K562 (cell line): Measurements from ENCODE around the gene NDST1. TPM values are rescaled to one million over a fixed set of nuclear protein-coding genes. Genes with fewer than 3 reads are reported as not detected.

ENCODE experiments used
- ATAC-seq: fragments of 200-7000 bp; cut with Tn5 transposase; 3 replicates; pipeline ENCODE4 v1.9.1; 2020; ENCODE audit warnings: moderate library complexity
- BruUV-seq: library from RNA; stranded (reverse); fragments of 400-500 nt; replicated peaks from 2 replicates; lab custom pipeline; 2021; lab: Mats Ljungman, UMichigan
- CTCF ChIA-PET: fragments of 300-600 bp; formaldehyde crosslinking; extraction: SDS; loops from one replicate; lab custom pipeline; 2021; ENCODE audit warnings: low intra/inter-chr PET ratio; lab: Yijun Ruan, JAX
- POLR2A ChIA-PET: fragments of 300-600, 350-650 bp; sonication (Branson Sonifier 250); formaldehyde crosslinking; extraction: SDS; loops from one replicate; lab custom pipeline; 2021; ENCODE audit warnings: antibody characterized with exemption, inconsistent platforms; lab: Yijun Ruan, JAX
- DNase-seq, 4 experiments: peaks; one replicate each; pipeline versions ENCODE4 v3.0.0 to v3.0.0-alpha.2; 2011 to 2018; ENCODE audit warnings: low spot score in 3 of 4, mixed read lengths in 3 of 4; ENCODE audit errors: extremely low read depth in 1 of 4
- FAIRE-seq: peaks from 2 replicates; lab custom pipeline; 2011; peaks lifted over from hg19 to GRCh38; lab: Jason Lieb, UNC
- H2AFZ ChIP-seq: 2 replicates; pipeline ENCODE4 v1.6.0; 2011; ENCODE audit warnings: low read depth, low read length, control low read depth, inconsistent platforms
- H3K27ac ChIP-seq: fragments of 200-600 bp; 3 replicates; pipeline ENCODE4 v1.8.0; 2011; ENCODE audit warnings: low read depth, mild to moderate bottlenecking, control low read depth, inconsistent platforms, low read length, moderate library complexity, mixed read lengths; ENCODE audit errors: extremely low read depth
- H3K27me3 ChIP-seq, 2 experiments: fragments of 300-600 bp in 1 of 2; 2 replicates in 1 of 2; 3 replicates in 1 of 2; pipeline versions ENCODE4 v1.6.0 to v1.8.0; 2011; ENCODE audit warnings: inconsistent platforms in 2 of 2, low read length in 2 of 2, mild to moderate bottlenecking in 1 of 2, mixed read lengths in 1 of 2, moderate library complexity in 1 of 2; ENCODE audit not compliant: control insufficient read depth in 2 of 2, insufficient read depth in 2 of 2
- H3K36me3 ChIP-seq: fragments of 300-600 bp; 3 replicates; pipeline ENCODE4 v1.8.0; 2011; ENCODE audit warnings: mild to moderate bottlenecking, low read length, inconsistent platforms; ENCODE audit not compliant: control insufficient read depth, insufficient read depth
- H3K4me1 ChIP-seq, 2 experiments: fragments of 200-600 bp in 1 of 2; replicated peaks in 1 of 2; 2 replicates in 1 of 2; 3 replicates in 1 of 2; pipeline versions ENCODE4 v1.5.1 to v1.8.0; 2011; ENCODE audit warnings: inconsistent platforms in 2 of 2, low read length in 2 of 2, mild to moderate bottlenecking in 1 of 2, mixed read lengths in 1 of 2, moderate library complexity in 1 of 2; ENCODE audit not compliant: control insufficient read depth in 2 of 2, insufficient read depth in 2 of 2
- H3K4me2 ChIP-seq: 2 replicates; pipeline ENCODE4 v1.6.1; 2011; ENCODE audit warnings: low read length, control low read depth, inconsistent platforms, mixed read lengths; ENCODE audit not compliant: insufficient read depth
- H3K4me3 ChIP-seq: fragments of 200-600 bp; sonication (generic), shearing (Covaris generic); 2 replicates; pipeline ENCODE4 v1.5.1; 2016; ENCODE audit warnings: control low read depth, inconsistent platforms
- H3K79me2 ChIP-seq: fragments of 200-600 bp; 3 replicates; pipeline ENCODE4 v1.8.0; 2011; ENCODE audit warnings: low read length, inconsistent platforms; ENCODE audit not compliant: control insufficient read depth, insufficient read depth
- H3K9ac ChIP-seq, 2 experiments: 2 replicates each; pipeline versions ENCODE4 v1.6.0 to v1.6.1; 2011; ENCODE audit warnings: low read depth in 2 of 2, low read length in 2 of 2, control low read depth in 1 of 2, inconsistent platforms in 1 of 2, mild to moderate bottlenecking in 1 of 2, mixed read lengths in 1 of 2; ENCODE audit not compliant: insufficient read depth in 1 of 2
- H3K9me1 ChIP-seq: one replicate; pipeline ENCODE4 v1.6.0; 2011; ENCODE audit warnings: inconsistent platforms, mild to moderate bottlenecking, low read length, moderate library complexity; ENCODE audit not compliant: control insufficient read depth, insufficient read depth
- H3K9me3 ChIP-seq: replicated peaks from 2 replicates; pipeline ENCODE4 v1.5.1; 2011; ENCODE audit warnings: low read depth, low read length, inconsistent platforms; ENCODE audit not compliant: control insufficient read depth, insufficient read depth
- H4K20me1 ChIP-seq: replicated peaks from 2 replicates; pipeline ENCODE4 v1.6.1; 2011; ENCODE audit warnings: low read length, inconsistent platforms, mixed read lengths; ENCODE audit not compliant: control insufficient read depth, insufficient read depth
- BDP1 ChIP-seq: IDR thresholded peaks from 3 replicates; pipeline ENCODE4 v1.6.1; 2011; ENCODE audit not compliant: insufficient read length, insufficient read depth
- PRMT5 ChIP-seq: sonication (generic); formaldehyde crosslinking; IDR thresholded peaks from 2 replicates; pipeline ENCODE4 v1.5.0; 2020; ENCODE audit warnings: missing genetic modification reagents
- RBM39 ChIP-seq: fragments of 200-400 bp; formaldehyde crosslinking; optimal IDR thresholded peaks from 2 replicates; pipeline ENCODE3; 2018; ENCODE audit warnings: low read depth, low read length
- RFX1 ChIP-seq: fragments of 450-650 bp; IDR thresholded peaks from 2 replicates; pipeline ENCODE4 v1.6.1; 2016; ENCODE audit warnings: mild to moderate bottlenecking, moderate library complexity
- RUNX1 ChIP-seq: sonication (generic); IDR thresholded peaks from 2 replicates; pipeline ENCODE4 v1.6.1; 2016; ENCODE audit warnings: antibody characterized with exemption, low read depth
- SP1 ChIP-seq: sonication (generic); formaldehyde crosslinking; IDR thresholded peaks from 2 replicates; pipeline ENCODE4 v1.8.1; 2022; ENCODE audit warnings: mild to moderate bottlenecking, missing genetic modification reagents
- ZNF551 ChIP-seq: fragments of 250-450 bp; sonication (Bioruptor Pico); IDR thresholded peaks from 2 replicates; pipeline ENCODE4 v1.5.0; 2021; ENCODE audit warnings: mild to moderate bottlenecking, moderate library complexity
- ZNF75A ChIP-seq: fragments of 450-650 bp; formaldehyde crosslinking; IDR thresholded peaks from 2 replicates; pipeline ENCODE4 v1.4.0; 2020; ENCODE audit warnings: mild to moderate bottlenecking
- WGBS: fragments of 100-300 bp; shearing (Covaris generic); methylation state at CpG from one replicate; pipeline ENCODE4 v1.1.6; 2016; ENCODE audit warnings: low coverage, mixed read lengths; ENCODE audit not compliant: insufficient coverage; ENCODE audit errors: missing lambda C conversion rate; 5-methylcytosine and 5-hydroxymethylcytosine counted together
- in situ Hi-C: fragments of 300-500 bp; cut with MboI; formaldehyde crosslinking; loops from 4 replicates; pipeline ENCODE4 v1.15.0; 2018; ENCODE audit warnings: inconsistent platforms, mixed read lengths
- intact Hi-C: fragments of 100-400 bp; cut with micrococcal nuclease; formaldehyde crosslinking; loops from 2 replicates; pipeline ENCODE4 v1.14.2; 2022
- polyA plus RNA-seq, 8 experiments: library from polyadenylated mRNA; depleted of rRNA in 4 of 8; stranded (reverse) in 5 of 8; unstranded in 3 of 8; fragments of >200 nt; fragmentation: Nextera tagmentation in 2 of 8; fragmentation: Illumina TruSeq in 1 of 8; extraction: Ambion mirVana in 2 of 8; extraction: Trizol in 1 of 8; gene quantifications; 2 replicates each; pipeline versions ENCODE4 v1.2.1 to v1.2.3, GENCODE V29; 2011 to 2014; ENCODE audit warnings: inconsistent platforms in 1 of 8, missing spikeins in 1 of 8
- total RNA-seq, 7 experiments: library from RNA; depleted of rRNA in 6 of 7; stranded (reverse); fragments of >200 nt in 6 of 7; fragmentation: Illumina TruSeq in 2 of 7; extraction: Trizol in 2 of 7; gene quantifications; 2 replicates each; pipeline versions ENCODE4 v1.2.1 to v1.2.3, GENCODE V29; 2011 to 2021; ENCODE audit warnings: low replicate concordance in 1 of 7
- TF ChIP-seq, protein P1 (sequence below): sonication (generic); formaldehyde crosslinking; IDR thresholded peaks from 2 replicates; pipeline ENCODE4 v1.8.0; 2022; ENCODE audit warnings: missing genetic modification reagents, mild to moderate bottlenecking, moderate library complexity, borderline replicate concordance
- TF ChIP-seq, protein P2 (sequence below): fragments of 450-650 bp; conservative IDR thresholded peaks from 2 replicates; pipeline ENCODE4 v1.6.1; 2016; ENCODE audit warnings: missing genetic modification characterization, low read depth, mild to moderate bottlenecking, missing compliant biosample characterization, moderate library complexity
- TF ChIP-seq, protein P3 (sequence below): fragments of 250-450 bp; sonication (Bioruptor Pico); IDR thresholded peaks from 2 replicates; pipeline ENCODE4 v1.4.0; 2020; ENCODE audit warnings: mild to moderate bottlenecking, moderate library complexity

Gene NDST1
- total and polyA plus RNA-seq, 9 of the 15 experiments (the other 6 are each of a cell fraction or from before 2014, with no cell fraction given), result 0.38 to 47.9 (median 9.9) TPM

- Histone ChIP-seq H4K20me1 (no peaks in the 10 kb centered on the region; the same call in 1 of the 2 replicates), H3K4me3 (no peak overlapping the region), H3K36me3 (peaks cover 10% of the 10 kb centered on the region; the same call in 1 of the 3 replicates), H3K79me2 (no peaks in the 10 kb centered on the region), H3K4me1 (peaks cover 0 to 4% of the 10 kb centered on the region in 2 experiments; a peak in 1 of 5 replicates), H3K9me3 (no peaks in the 10 kb centered on the region), H3K9ac (no peak overlapping the region), H2AFZ (no peak overlapping the region), H3K27ac (no peak overlapping the region), H3K4me2 (no peak overlapping the region), H3K9me1 (no peaks in the 10 kb centered on the region), H3K27me3 (no peaks in the 10 kb centered on the region)
- ATAC-seq (no peak), FAIRE-seq (no peak), DNase-seq (no peak)
- whole genome bisulfite sequencing, result 23% methylated on average over 2 of the region's 2 CpGs
- POLR2A ChIA-PET, result interaction anchor here (0.5 to 1.8 kb wide), 9 partner anchors 17 to 302 kb away, joined by 3 to 7 read pairs (median 3); partner anchors contain the start of gene RPS14
- BruUV-seq, result no TSS peak
- CTCF ChIA-PET, result interaction anchor here (2.9 kb wide), 1 partner anchor 288 kb away, joined by 26 read pairs; the partner anchor contains the start of gene IRGM
- TF ChIP-seq SP1 (CRISPR knock-in tag), result no peak
- TF ChIP-seq, protein P1, sequence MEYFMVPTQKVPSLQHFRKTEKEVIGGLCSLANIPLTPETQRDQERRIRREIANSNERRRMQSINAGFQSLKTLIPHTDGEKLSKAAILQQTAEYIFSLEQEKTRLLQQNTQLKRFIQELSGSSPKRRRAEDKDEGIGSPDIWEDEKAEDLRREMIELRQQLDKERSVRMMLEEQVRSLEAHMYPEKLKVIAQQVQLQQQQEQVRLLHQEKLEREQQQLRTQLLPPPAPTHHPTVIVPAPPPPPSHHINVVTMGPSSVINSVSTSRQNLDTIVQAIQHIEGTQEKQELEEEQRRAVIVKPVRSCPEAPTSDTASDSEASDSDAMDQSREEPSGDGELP (CRISPR knock-in tag), result 0 out of 2 replicates have a peak, but pooled peaks have one; percentile 24
- in situ Hi-C loops (no loop called here), intact Hi-C loops (no loop called here)
These were observed 51.2 kb downstream of the NDST1 start for GRCh38 chr5:150559088-150559487.

DNA sequence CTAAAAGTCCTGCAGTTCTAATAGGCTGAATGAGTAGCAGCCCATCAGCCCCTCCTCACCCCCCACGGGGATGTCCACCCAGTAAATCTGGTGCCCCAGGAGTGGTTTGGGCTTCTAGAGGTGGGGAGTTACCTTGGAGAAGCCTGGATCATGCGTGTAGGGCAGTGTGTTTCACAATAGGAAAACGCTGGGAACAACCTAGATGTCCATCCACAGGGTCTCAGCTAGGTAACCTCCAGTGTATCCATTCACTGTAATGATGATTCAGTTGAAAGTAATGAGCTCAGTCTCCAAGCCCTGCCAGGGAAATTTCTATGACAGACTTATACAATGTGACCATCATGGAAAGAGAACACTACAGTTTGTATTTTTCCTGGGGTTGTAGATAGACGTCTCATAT is 51.8 kb downstream of the NDST1 start:
- no peak for FAIRE-seq
- Histone ChIP-seq H3K9ac (no peak overlapping the region), H3K9me3 (no peaks in the 10 kb centered on the region), H3K4me1 (peaks cover 0 to 4% of the 10 kb centered on the region in 2 experiments; a peak in 1 of 5 replicates), H2AFZ (no peak overlapping the region), H3K9me1 (no peaks in the 10 kb centered on the region), H3K4me2 (no peak overlapping the region), H3K79me2 (no peaks in the 10 kb centered on the region), H4K20me1 (no peaks in the 10 kb centered on the region; the same call in 1 of the 2 replicates), H3K27me3 (no peaks in the 10 kb centered on the region), H3K27ac (no peak overlapping the region), H3K4me3 (no peak overlapping the region), H3K36me3 (peaks cover 10% of the 10 kb centered on the region; the same call in 1 of the 3 replicates)
- no peak for ATAC-seq
- no TSS peak for BruUV-seq
- in situ Hi-C loops (loop anchor here (5.0 kb wide), 2 partner anchors 93 to 288 kb away; partner anchors contain the start of gene IRGM), intact Hi-C loops (loop anchor here (2.0 to 10.0 kb wide), 4 partner anchors 151 to 605 kb away; no protein-coding TSS in a partner anchor)
- ChIA-PET CTCF (interaction anchor here (2.3 to 2.9 kb wide), 2 partner anchors 97 to 288 kb away, joined by 26 to 27 read pairs; partner anchors contain the start of gene IRGM), POLR2A (interaction anchor here (0.5 to 1.8 kb wide), 7 partner anchors 17 to 199 kb away, joined by 3 to 5 read pairs (median 3); partner anchors contain the start of genes DCTN4 and RPS14)
- no peak for DNase-seq
- WGBS, result 15% methylated on average over 4 of the region's 4 CpGs
- no peak for TF ChIP-seq RFX1
- no peak for TF ChIP-seq RUNX1
- TF ChIP-seq ZNF551 (CRISPR knock-in tag), result no peak
- TF ChIP-seq, protein P2, sequence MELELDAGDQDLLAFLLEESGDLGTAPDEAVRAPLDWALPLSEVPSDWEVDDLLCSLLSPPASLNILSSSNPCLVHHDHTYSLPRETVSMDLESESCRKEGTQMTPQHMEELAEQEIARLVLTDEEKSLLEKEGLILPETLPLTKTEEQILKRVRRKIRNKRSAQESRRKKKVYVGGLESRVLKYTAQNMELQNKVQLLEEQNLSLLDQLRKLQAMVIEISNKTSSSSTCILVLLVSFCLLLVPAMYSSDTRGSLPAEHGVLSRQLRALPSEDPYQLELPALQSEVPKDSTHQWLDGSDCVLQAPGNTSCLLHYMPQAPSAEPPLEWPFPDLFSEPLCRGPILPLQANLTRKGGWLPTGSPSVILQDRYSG (tag), result no peak
- TF ChIP-seq, protein P3, sequence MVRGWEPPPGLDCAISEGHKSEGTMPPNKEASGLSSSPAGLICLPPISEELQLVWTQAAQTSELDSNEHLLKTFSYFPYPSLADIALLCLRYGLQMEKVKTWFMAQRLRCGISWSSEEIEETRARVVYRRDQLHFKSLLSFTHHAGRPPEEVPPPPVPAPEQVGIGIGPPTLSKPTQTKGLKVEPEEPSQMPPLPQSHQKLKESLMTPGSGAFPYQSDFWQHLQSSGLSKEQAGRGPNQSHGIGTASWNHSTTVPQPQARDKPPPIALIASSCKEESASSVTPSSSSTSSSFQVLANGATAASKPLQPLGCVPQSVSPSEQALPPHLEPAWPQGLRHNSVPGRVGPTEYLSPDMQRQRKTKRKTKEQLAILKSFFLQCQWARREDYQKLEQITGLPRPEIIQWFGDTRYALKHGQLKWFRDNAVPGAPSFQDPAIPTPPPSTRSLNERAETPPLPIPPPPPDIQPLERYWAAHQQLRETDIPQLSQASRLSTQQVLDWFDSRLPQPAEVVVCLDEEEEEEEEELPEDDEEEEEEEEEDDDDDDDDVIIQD (CRISPR knock-in tag), result no peak
- no peak for TF ChIP-seq ZNF75A (CRISPR knock-in tag)
- no peak for TF ChIP-seq PRMT5
- no peak for TF ChIP-seq RBM39
- no peak for TF ChIP-seq BDP1
